ENCODE results near the gene PNMT.

Gene PNMT

DNA sequence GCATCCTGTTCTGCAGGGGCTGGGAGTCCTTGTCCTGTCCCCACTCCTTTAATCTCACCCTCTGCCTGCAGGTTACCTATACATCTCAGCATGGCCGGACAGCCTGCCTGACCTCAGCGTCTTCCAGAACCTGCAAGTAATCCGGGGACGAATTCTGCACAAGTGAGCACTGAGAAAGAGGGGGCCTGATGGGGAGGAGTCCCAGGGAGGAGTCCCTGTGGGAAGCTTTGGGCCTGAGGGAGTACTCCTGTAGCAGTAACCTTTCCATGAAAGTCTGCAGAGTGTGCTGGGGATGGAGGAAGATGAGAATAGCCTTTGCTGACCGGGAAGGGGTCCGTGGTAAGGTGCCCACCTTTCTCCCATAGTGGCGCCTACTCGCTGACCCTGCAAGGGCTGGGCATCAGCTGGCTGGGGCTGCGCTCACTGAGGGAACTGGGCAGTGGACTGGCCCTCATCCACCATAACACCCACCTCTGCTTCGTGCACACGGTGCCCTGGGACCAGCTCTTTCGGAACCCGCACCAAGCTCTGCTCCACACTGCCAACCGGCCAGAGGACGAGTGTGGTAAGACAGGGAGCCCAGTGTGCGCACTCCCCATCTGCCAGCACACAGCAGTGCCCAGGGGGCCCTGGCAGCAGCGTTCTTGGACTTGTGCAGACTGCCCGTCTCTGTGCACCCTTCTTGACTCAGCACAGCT lies 47.3 kb downstream of the PNMT start:
- DNase-seq (ENCODE audit: low read depth): no peak
- TF ChIP-seq, protein P1, sequence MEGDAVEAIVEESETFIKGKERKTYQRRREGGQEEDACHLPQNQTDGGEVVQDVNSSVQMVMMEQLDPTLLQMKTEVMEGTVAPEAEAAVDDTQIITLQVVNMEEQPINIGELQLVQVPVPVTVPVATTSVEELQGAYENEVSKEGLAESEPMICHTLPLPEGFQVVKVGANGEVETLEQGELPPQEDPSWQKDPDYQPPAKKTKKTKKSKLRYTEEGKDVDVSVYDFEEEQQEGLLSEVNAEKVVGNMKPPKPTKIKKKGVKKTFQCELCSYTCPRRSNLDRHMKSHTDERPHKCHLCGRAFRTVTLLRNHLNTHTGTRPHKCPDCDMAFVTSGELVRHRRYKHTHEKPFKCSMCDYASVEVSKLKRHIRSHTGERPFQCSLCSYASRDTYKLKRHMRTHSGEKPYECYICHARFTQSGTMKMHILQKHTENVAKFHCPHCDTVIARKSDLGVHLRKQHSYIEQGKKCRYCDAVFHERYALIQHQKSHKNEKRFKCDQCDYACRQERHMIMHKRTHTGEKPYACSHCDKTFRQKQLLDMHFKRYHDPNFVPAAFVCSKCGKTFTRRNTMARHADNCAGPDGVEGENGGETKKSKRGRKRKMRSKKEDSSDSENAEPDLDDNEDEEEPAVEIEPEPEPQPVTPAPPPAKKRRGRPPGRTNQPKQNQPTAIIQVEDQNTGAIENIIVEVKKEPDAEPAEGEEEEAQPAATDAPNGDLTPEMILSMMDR (IDR thresholded peaks at IDR 0.05; ENCODE audit: control insufficient read depth, extremely low read depth, insufficient read depth): no peak
- no peak overlapping the region for H3K4me3 ChIP-seq (ENCODE audit: low read depth, low read length)

DNA sequence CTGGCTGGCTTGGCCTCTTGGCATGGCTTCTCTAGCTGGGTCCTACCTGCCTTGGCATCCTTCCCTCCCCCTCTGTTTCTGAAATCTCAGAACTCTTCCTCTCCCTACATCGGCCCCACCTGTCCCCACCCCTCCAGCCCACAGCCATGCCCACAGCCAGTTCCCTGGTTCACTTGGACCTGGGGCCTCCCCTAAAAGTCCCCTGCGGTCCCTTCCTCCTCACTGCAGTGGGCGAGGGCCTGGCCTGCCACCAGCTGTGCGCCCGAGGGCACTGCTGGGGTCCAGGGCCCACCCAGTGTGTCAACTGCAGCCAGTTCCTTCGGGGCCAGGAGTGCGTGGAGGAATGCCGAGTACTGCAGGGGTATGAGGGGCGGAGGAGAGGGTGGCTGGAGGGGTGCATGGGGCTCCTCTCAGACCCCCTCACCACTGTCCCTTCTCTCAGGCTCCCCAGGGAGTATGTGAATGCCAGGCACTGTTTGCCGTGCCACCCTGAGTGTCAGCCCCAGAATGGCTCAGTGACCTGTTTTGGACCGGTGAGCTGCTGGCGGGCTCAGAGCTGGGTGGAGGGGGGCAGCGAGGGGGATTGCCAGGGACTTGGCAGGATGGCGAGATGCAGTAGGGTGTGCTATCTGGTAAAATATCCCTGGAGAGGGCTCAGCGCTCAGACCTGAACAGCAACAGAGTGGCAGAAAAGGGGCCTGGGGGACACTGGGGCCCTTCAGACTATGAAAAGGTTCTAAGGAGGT lies 48.0 kb downstream of the PNMT start:
- TF ChIP-seq, protein P1 (IDR thresholded peaks at IDR 0.05; ENCODE audit: control insufficient read depth, extremely low read depth, insufficient read depth): no peak
- no peak overlapping the region for H3K4me3 ChIP-seq (ENCODE audit: low read depth, low read length)
- no peak for DNase-seq (ENCODE audit: low read depth)

DNA sequence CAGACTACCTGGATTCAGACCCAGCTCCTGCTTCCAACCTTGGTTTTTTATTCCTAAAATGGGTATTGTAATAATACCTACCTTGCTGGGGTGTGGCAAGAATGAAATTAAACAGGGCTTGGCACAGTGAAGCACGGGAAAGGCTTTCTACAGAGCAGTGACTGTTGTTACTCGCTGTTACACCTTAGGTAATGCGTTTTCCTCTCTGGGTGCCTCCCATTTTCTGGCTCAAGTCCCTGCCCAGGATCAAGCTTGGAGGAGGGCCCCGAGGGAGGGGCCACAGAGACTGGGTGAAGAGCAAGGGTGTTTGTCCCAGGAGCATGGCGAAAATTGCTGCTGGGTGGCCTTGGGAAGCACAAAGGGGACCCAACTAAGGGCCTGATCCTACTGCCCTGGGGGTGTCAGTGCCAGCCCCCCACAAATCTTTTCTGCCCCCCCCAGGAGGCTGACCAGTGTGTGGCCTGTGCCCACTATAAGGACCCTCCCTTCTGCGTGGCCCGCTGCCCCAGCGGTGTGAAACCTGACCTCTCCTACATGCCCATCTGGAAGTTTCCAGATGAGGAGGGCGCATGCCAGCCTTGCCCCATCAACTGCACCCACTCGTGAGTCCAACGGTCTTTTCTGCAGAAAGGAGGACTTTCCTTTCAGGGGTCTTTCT lies 48.8 kb downstream of the PNMT start:
- no peak overlapping the region for H3K4me3 ChIP-seq (ENCODE audit: low read depth, low read length)

DNA sequence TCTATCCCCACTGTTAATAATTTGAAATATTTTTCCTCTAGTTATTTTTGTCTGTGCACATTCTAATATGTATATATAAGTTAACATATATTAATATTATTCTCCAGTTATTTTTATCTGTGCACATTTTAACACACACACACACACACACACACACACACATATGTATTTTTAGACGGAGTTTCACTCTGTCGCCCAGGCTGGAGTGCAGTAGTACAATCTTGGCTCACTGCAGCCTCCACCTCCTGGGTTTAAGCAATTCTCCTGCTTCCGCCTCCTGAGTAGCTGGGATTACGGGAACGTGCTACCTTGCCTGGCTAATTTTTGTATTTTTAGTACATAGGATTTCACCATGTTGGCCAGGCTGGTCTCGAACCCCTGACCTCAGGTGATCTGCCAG lies 49.4 kb downstream of the PNMT start:
- TF ChIP-seq, protein P1 (IDR thresholded peaks at IDR 0.05; ENCODE audit: control insufficient read depth, extremely low read depth, insufficient read depth): no peak
- no peak for DNase-seq (ENCODE audit: low read depth)

More for the DNA sequence above, 48.8 kb downstream of the PNMT start:
- TF ChIP-seq, protein P1 (IDR thresholded peaks at IDR 0.05; ENCODE audit: control insufficient read depth, extremely low read depth, insufficient read depth): no peak
- no peak for DNase-seq (ENCODE audit: low read depth)

DNA sequence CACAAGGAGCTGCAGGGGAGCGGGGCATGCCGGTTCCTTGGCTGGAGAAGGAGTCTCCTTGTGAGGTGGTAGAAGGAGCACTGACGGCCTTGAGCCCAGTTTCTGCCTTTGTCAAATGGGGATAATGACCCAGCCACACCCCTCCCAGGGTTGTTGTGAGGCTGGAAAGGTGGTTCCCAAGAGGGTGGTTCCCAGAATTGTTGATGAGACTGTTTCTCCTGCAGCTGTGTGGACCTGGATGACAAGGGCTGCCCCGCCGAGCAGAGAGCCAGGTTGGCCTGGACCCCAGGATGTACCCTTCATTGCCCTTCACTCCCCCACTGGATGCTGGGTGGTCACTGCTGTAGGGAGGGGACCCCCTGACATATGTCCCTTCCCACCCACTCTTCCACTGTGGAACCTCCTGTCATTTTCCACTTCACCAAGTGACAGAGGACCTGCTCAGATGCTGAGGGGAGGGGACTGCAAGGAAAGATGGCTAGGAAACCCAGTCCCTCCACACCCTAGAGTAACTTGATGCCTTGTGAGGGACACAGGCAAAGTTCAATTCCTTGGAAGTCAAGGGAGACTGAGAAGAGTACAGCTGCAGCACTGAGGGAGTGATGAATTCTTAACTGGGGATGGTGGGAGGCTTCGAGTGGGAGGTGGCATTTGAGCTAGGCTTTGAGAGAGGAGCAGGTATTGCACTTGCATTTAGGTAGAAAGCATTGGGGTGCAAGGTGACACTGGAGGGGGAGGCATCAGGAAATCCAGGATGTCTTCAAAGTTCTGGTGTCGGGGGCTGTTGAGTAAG lies 51.5 kb downstream of the PNMT start:
- no peak for DNase-seq (ENCODE audit: low read depth)
- TF ChIP-seq, protein P1 (IDR thresholded peaks at IDR 0.05; ENCODE audit: control insufficient read depth, extremely low read depth, insufficient read depth): no peak
- no peak overlapping the region for H3K4me3 ChIP-seq (ENCODE audit: low read depth, low read length)

More for the DNA sequence above, 49.4 kb downstream of the PNMT start:
- H3K4me3 ChIP-seq (ENCODE audit: low read depth, low read length): no peak overlapping the region

Data from LNCaP clone FGC (cell line).